Measurements from ENCODE around the gene ADCY9.

The ADCY9 gene

DNA sequence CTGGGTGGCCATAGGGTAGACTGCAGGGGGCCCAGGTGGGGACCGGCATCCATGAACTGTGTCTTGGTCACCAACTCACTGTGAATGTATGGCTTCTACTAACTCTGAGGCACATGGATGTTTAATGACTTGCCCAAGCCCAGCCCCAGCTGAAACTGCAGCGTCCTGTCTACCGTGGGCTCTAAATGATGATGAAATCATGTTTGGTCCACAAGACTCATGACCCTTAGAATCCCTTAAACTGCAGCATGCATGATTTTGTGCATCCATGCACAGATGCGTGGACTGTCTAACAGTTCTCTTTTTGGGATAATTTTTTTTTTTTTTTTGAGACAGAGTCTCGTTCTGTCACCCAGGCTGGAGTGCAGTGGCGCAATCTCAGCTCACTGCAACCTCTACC lies 203.3 kb downstream of the ADCY9 start:
- no peak for DNase-seq (ENCODE audit: low read depth in 2 of 2)

Measured in stimulated activated CD8-positive, alpha-beta memory T cell treated with anti-CD3 and anti-CD28 coated beads, Interleukin-15, amount 100 ng/mL, for 48 hours (primary cell).